IPS-20b (cell line): ENCODE measurements around the gene CCDC78.
"Not testable (repeated sequence)": the region's sequence is repeated elsewhere in the genome, so short reads cannot be mapped to it uniquely, and the experiment has no call there.

Experiments used
- H3K27ac ChIP-seq: one replicate; pipeline ENCODE4 v1.5.1; 2013; ENCODE audit warnings: low read length
- H3K27me3 ChIP-seq: 2 replicates; pipeline ENCODE4 v1.6.1; 2013; ENCODE audit warnings: mild to moderate bottlenecking, low read length, inconsistent platforms; ENCODE audit not compliant: insufficient read depth
- H3K36me3 ChIP-seq: 2 replicates; pipeline ENCODE4 v1.6.1; 2013; ENCODE audit warnings: low read depth, mild to moderate bottlenecking, inconsistent platforms, low read length, moderate library complexity; ENCODE audit not compliant: insufficient read depth
- H3K4me1 ChIP-seq: 2 replicates; pipeline ENCODE4 v1.6.1; 2013; ENCODE audit warnings: mild to moderate bottlenecking, control low read depth, inconsistent platforms, low read length, moderate library complexity; ENCODE audit not compliant: insufficient read depth
- H3K4me3 ChIP-seq: 2 replicates; pipeline ENCODE4 v1.5.1; 2013; ENCODE audit warnings: mild to moderate bottlenecking, low read length, inconsistent platforms
- H3K9ac ChIP-seq: 2 replicates; pipeline ENCODE4 v1.6.1; 2013; ENCODE audit warnings: low read depth, mild to moderate bottlenecking, inconsistent platforms, low read length, moderate library complexity
- H3K9me3 ChIP-seq: 2 replicates; pipeline ENCODE4 v1.6.1; 2013; ENCODE audit warnings: mild to moderate bottlenecking, low read depth, low read length, inconsistent platforms; ENCODE audit not compliant: insufficient read depth

The CCDC78 gene

GRCh38 chr16:718389-718788 is 7.9 kb downstream of the CCDC78 start:
- Histone ChIP-seq H3K9me3 (no peaks in the 10 kb centered on the region), H3K4me3 (no peak overlapping the region), H3K27ac (no peak overlapping the region), H3K9ac (no peak overlapping the region), H3K4me1 (peaks cover 3% of the 10 kb centered on the region; the same call in 1 of the 2 replicates), H3K27me3 (peaks cover 58% of the 10 kb centered on the region), H3K36me3 (no peaks in the 10 kb centered on the region)

- Histone ChIP-seq H3K9me3 (no peaks in the 10 kb centered on the region), H3K9ac (no peak overlapping the region), H3K4me3 (no peak overlapping the region), H3K27me3 (peaks cover 59% of the 10 kb centered on the region), H3K27ac (no peak overlapping the region), H3K4me1 (peaks cover 3% of the 10 kb centered on the region; the same call in 1 of the 2 replicates), H3K36me3 (no peaks in the 10 kb centered on the region)
Measured at GRCh38 chr16:717450-718245, 8.6 kb downstream of the CCDC78 start.

- Histone ChIP-seq H3K4me3 (no peak overlapping the region; the same call in 1 of the 2 replicates), H3K27me3 (peaks cover 62% of the 10 kb centered on the region), H3K36me3 (no peaks in the 10 kb centered on the region), H3K4me1 (peaks cover 3% of the 10 kb centered on the region; the same call in 1 of the 2 replicates), H3K9ac (no peak overlapping the region), H3K27ac (no peak overlapping the region), H3K9me3 (no peaks in the 10 kb centered on the region)
Measured at GRCh38 chr16:716768-717325, 9.4 kb downstream of the CCDC78 start.

- peaks cover 62% of the 10 kb centered on the region for H3K27me3 ChIP-seq
- H3K9me3 ChIP-seq, result no peaks in the 10 kb centered on the region
- H3K4me1 ChIP-seq, result peaks cover 3% of the 10 kb centered on the region; the same call in 1 of the 2 replicates
- no peaks in the 10 kb centered on the region for H3K36me3 ChIP-seq
- no peak overlapping the region for H3K27ac ChIP-seq
- peak overlapping the region; percentile 38; the same call in 1 of the 2 replicates for H3K4me3 ChIP-seq
- H3K9ac ChIP-seq, result no peak overlapping the region
Measured at GRCh38 chr16:716200-716568, 10.1 kb downstream of the CCDC78 start.

GRCh38 chr16:715477-716199 is 10.6 kb downstream of the CCDC78 start:
- Histone ChIP-seq H3K9me3 (no peaks in the 10 kb centered on the region), H3K9ac (no peak overlapping the region), H3K4me1 (peaks cover 3% of the 10 kb centered on the region; the same call in 1 of the 2 replicates), H3K4me3 (peak overlapping the region; percentile 56; the same call in 1 of the 2 replicates), H3K36me3 (no peaks in the 10 kb centered on the region), H3K27me3 (peaks cover 63% of the 10 kb centered on the region), H3K27ac (no peak overlapping the region)

GRCh38 chr16:714558-715476 is 11.4 kb downstream of the CCDC78 start, which contains the start of gene METRN:
Gene METRN, plus strand, starts transcription at chr16:715118. Its CDS starts 172 bp downstream, at chr16:715290.
- Histone ChIP-seq H3K27ac (no peak within 1 kb of the TSS), H3K4me3 (peak within 1 kb of the TSS; percentile 56; the same call in 1 of the 2 replicates), H3K4me1 (peaks cover 3% of the 10 kb centered on the region; the same call in 1 of the 2 replicates), H3K9ac (no peak within 1 kb of the TSS), H3K36me3 (no peaks in the 10 kb centered on the region), H3K9me3 (no peaks in the 10 kb centered on the region), H3K27me3 (peaks cover 71% of the 10 kb centered on the region)

- Histone ChIP-seq H3K9me3 (no peaks in the 10 kb centered on the region), H3K36me3 (no peaks in the 10 kb centered on the region), H3K4me3 (no peak overlapping the region), H3K27ac (no peak overlapping the region), H3K27me3 (peaks cover 72% of the 10 kb centered on the region), H3K9ac (no peak overlapping the region), H3K4me1 (peaks cover 3% of the 10 kb centered on the region; the same call in 1 of the 2 replicates)
Measured at GRCh38 chr16:714079-714478, 12.2 kb downstream of the CCDC78 start.

- H3K9ac ChIP-seq, H3K9me3 ChIP-seq, H3K4me3 ChIP-seq, H3K4me1 ChIP-seq, H3K27ac ChIP-seq, H3K36me3 ChIP-seq: not testable (repeated sequence)
- peaks cover 73% of the 10 kb centered on the region for H3K27me3 ChIP-seq
Measured at GRCh38 chr16:712740-713250, 13.4 kb downstream of the CCDC78 start.

GRCh38 chr16:711548-712320 is 14.5 kb downstream of the CCDC78 start:
- Histone ChIP-seq H3K27ac (no peak overlapping the region), H3K9ac (no peak overlapping the region), H3K4me3 (no peak overlapping the region), H3K27me3 (peaks cover 74% of the 10 kb centered on the region), H3K4me1 (peaks cover 3% of the 10 kb centered on the region; the same call in 1 of the 2 replicates), H3K36me3 (no peaks in the 10 kb centered on the region), H3K9me3 (no peaks in the 10 kb centered on the region)

- Histone ChIP-seq H3K4me1 (peaks cover 2% of the 10 kb centered on the region; the same call in 1 of the 2 replicates), H3K9me3 (no peaks in the 10 kb centered on the region), H3K36me3 (no peaks in the 10 kb centered on the region), H3K27ac (no peak overlapping the region), H3K4me3 (no peak overlapping the region), H3K27me3 (peaks cover 74% of the 10 kb centered on the region), H3K9ac (no peak overlapping the region)
Measured at GRCh38 chr16:711084-711483, 15.2 kb downstream of the CCDC78 start.
